Measurements from ENCODE around the gene CYP2C19.

DNA sequence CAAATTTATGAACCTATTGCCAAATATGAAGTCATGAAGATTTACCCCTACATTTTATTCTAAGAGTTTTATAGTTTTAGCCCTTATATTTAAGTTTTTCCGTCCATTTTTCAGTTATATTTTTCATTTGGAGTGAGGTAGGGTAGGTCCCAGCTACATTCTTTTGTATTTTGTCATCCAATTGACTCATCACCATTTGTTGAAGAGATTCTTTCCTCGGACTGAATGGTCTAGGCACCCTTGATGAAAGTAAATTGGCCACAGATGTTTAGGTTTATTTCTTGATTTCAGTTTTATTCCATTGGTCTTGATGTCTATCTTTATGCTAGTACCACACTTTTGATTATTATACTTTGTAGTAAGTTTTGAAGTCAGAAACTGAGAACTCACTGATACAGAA, 22.7 kb downstream of the CYP2C19 start:
- TF ChIP-seq, protein P1, sequence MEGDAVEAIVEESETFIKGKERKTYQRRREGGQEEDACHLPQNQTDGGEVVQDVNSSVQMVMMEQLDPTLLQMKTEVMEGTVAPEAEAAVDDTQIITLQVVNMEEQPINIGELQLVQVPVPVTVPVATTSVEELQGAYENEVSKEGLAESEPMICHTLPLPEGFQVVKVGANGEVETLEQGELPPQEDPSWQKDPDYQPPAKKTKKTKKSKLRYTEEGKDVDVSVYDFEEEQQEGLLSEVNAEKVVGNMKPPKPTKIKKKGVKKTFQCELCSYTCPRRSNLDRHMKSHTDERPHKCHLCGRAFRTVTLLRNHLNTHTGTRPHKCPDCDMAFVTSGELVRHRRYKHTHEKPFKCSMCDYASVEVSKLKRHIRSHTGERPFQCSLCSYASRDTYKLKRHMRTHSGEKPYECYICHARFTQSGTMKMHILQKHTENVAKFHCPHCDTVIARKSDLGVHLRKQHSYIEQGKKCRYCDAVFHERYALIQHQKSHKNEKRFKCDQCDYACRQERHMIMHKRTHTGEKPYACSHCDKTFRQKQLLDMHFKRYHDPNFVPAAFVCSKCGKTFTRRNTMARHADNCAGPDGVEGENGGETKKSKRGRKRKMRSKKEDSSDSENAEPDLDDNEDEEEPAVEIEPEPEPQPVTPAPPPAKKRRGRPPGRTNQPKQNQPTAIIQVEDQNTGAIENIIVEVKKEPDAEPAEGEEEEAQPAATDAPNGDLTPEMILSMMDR (IDR thresholded peaks at IDR 0.05) = no peak
- TF ChIP-seq EP300 (IDR thresholded peaks at IDR 0.05) (no peak), POLR2A (IDR thresholded peaks at IDR 0.05; ENCODE audit: low read depth) (no peak)

Data from esophagus muscularis mucosa (tissue), 4 donors.